ENCODE results near the gene RYR2. TPM values are rescaled to one million over a fixed set of nuclear protein-coding genes. Genes with fewer than 3 reads are reported as not detected.
A peak's percentile ranks its signal among the peaks of the same experiment; 100 is the strongest.

RYR2 gene
- total RNA-seq, 1 experiment from 2014 or later, result 3.4 TPM

DNA sequence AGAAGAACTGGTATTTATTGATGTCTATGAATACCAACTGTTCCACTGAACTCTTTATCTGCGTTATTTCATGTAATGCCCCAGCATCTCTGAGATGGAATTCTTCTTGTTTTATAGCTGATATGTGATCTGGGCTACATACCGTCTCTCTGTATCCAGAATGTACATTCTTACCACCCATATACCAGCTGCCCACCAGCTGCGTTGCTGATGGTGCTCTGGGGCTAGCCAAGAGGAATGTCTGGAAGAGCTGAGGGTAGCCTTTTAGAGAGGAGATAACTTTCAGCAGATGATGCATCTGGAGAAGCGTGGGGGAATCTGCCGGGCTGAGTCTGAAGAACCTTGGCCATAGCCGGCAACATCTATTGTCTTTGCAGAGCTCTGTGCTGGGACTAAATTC is 137.5 kb downstream of the RYR2 start:
- H4K8ac ChIP-seq (replicated peaks; ENCODE audit: insufficient read length, low read depth, low read length), result no peak overlapping the region
- H3K27me3 Mint-ChIP-seq (ENCODE audit: low read depth), result no peaks in the 10 kb centered on the region
- H4K20me1 ChIP-seq (ENCODE audit: control insufficient read depth, insufficient read depth, insufficient read length), result no peaks in the 10 kb centered on the region
- no peak overlapping the region for H2BK20ac ChIP-seq (ENCODE audit: low read depth, low read length, poor library complexity, severe bottlenecking)
- WGBS (ENCODE audit: extremely low coverage, insufficient read length, low lambda C conversion rate), result no CpG with 5 or more reads among the region's 6 CpGs
- H2AFZ ChIP-seq (ENCODE audit: low read length), result no peak overlapping the region
- no peak overlapping the region for H3K23ac ChIP-seq (ENCODE audit: insufficient read length, low read depth, low read length)
- H3K9ac ChIP-seq (ENCODE audit: extremely low read depth, insufficient read length, low read length), result no peak overlapping the region
- no peak overlapping the region for H2BK5ac ChIP-seq (ENCODE audit: insufficient read length, low read length)
- H3K27ac Mint-ChIP-seq, result peak overlapping the region in 1 of 3 experiments; percentile 33; a peak in 1 of 7 replicates
- H2BK12ac ChIP-seq (ENCODE audit: insufficient read length, low read depth, low read length), result no peak overlapping the region
- no peak overlapping the region for H3K14ac ChIP-seq (ENCODE audit: insufficient read depth, low read length)
- no peaks in the 10 kb centered on the region for H3K9me3 Mint-ChIP-seq
- H3K4ac ChIP-seq (ENCODE audit: low read depth, low read length), result no peak overlapping the region
- H3K4me1 ChIP-seq (ENCODE audit: insufficient read depth, low read length), result peaks cover 4% of the 10 kb centered on the region; the same call in 1 of the 2 replicates
- no peak overlapping the region for H3T11ph ChIP-seq (ENCODE audit: low read length)
- H3K4me3 Mint-ChIP-seq, result no peak overlapping the region
- H4K91ac ChIP-seq (ENCODE audit: insufficient read length, low read depth, low read length), result no peak overlapping the region
- H4K5ac ChIP-seq (ENCODE audit: insufficient read length, low read depth, low read length), result no peak overlapping the region
- peaks cover 18 to 21% of the 10 kb centered on the region in 2 experiments for H3K4me1 Mint-ChIP-seq
- no peaks in the 10 kb centered on the region for H3K36me3 Mint-ChIP-seq (ENCODE audit: insufficient read depth in 1 of 3, low read depth in 3 of 3)
- no peak overlapping the region for H2AK5ac ChIP-seq (ENCODE audit: insufficient read length, low read length)
- H3K79me1 ChIP-seq (ENCODE audit: insufficient read depth, low read depth, low read length, poor library complexity, severe bottlenecking), result no peaks in the 10 kb centered on the region
- H3K27me3 ChIP-seq (ENCODE audit: insufficient read depth, low read length), result no peaks in the 10 kb centered on the region
- H3K9me3 ChIP-seq (ENCODE audit: control insufficient read depth, low read depth, low read length), result no peaks in the 10 kb centered on the region
- H2BK15ac ChIP-seq (ENCODE audit: low read depth, low read length), result no peak overlapping the region
- no peak overlapping the region for H3K56ac ChIP-seq (ENCODE audit: insufficient read length, low read depth, low read length)
- no peaks in the 10 kb centered on the region; the same call in 1 of the 2 replicates for H3K79me2 ChIP-seq (ENCODE audit: insufficient read depth, low read length)
- H3K18ac ChIP-seq (ENCODE audit: insufficient read length, low read depth, low read length), result no peak overlapping the region
- no peak overlapping the region for H3K4me2 ChIP-seq (ENCODE audit: insufficient read depth, insufficient read length, low read length)
- H3K23me2 ChIP-seq (ENCODE audit: insufficient read length, low read depth, low read length, poor library complexity, severe bottlenecking), result no peaks in the 10 kb centered on the region
- DNase-seq, result no peak
- H2BK120ac ChIP-seq (ENCODE audit: low read depth, low read length, poor library complexity, severe bottlenecking), result no peak overlapping the region
- no peak overlapping the region for H3K27ac ChIP-seq (ENCODE audit: insufficient read length, low read depth, low read length)
- TF ChIP-seq, protein P1, sequence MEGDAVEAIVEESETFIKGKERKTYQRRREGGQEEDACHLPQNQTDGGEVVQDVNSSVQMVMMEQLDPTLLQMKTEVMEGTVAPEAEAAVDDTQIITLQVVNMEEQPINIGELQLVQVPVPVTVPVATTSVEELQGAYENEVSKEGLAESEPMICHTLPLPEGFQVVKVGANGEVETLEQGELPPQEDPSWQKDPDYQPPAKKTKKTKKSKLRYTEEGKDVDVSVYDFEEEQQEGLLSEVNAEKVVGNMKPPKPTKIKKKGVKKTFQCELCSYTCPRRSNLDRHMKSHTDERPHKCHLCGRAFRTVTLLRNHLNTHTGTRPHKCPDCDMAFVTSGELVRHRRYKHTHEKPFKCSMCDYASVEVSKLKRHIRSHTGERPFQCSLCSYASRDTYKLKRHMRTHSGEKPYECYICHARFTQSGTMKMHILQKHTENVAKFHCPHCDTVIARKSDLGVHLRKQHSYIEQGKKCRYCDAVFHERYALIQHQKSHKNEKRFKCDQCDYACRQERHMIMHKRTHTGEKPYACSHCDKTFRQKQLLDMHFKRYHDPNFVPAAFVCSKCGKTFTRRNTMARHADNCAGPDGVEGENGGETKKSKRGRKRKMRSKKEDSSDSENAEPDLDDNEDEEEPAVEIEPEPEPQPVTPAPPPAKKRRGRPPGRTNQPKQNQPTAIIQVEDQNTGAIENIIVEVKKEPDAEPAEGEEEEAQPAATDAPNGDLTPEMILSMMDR (conservative IDR thresholded peaks at IDR 0.05), result no peak
